Urinary bladder (tissue), 4 donors: ENCODE data around the gene FFAR3. TPM values are rescaled to one million over a fixed set of nuclear protein-coding genes. Genes with fewer than 3 reads are reported as not detected.
"Not testable (repeated sequence)": the region's sequence is repeated elsewhere in the genome, so short reads cannot be mapped to it uniquely, and the experiment has no call there.

Experiments used
- DNase-seq: peaks from one replicate; pipeline ENCODE4 v3.0.0-alpha.2; 2015; ENCODE audit errors: extremely low spot score
- H3K27ac ChIP-seq: one replicate; pipeline ENCODE4 v1.5.1; 2013; ENCODE audit warnings: low read depth, mild to moderate bottlenecking, moderate library complexity
- H3K36me3 ChIP-seq: one replicate; pipeline ENCODE4 v1.6.1; 2013; ENCODE audit warnings: mild to moderate bottlenecking, moderate library complexity; ENCODE audit not compliant: insufficient read depth
- H3K4me1 ChIP-seq: one replicate; pipeline ENCODE4 v1.6.1; 2013; ENCODE audit warnings: mild to moderate bottlenecking, moderate library complexity; ENCODE audit not compliant: insufficient read depth
- H3K4me3 ChIP-seq: one replicate; pipeline ENCODE4 v1.5.1; 2013; ENCODE audit warnings: low read depth, low read length
- WGBS: extraction: QIAGEN DNeasy Blood & Tissue Kit; methylation state at CpG from one replicate; pipeline ENCODE4 v1.1.7; 2013; 5-methylcytosine and 5-hydroxymethylcytosine counted together
- polyA plus RNA-seq: library from polyadenylated mRNA; stranded (reverse); fragments of 200-250 nt; gene quantifications from one replicate; pipeline ENCODE4 v1.2.3, GENCODE V29; 2013
- total RNA-seq: library from RNA; depleted of rRNA; stranded (reverse); fragments of >200 nt; gene quantifications from one replicate; pipeline ENCODE4 v1.2.3, GENCODE V29; 2014
- donor health status: healthy with polysubstance abuse.
- donor health status: healthy.

The FFAR3 gene
- total and polyA plus RNA-seq, 2 donors: 0.16 to 0.68 TPM

- no peak overlapping the region for H3K27ac ChIP-seq
- WGBS: 73% methylated on average over 4 of the region's 4 CpGs
- no peaks in the 10 kb centered on the region for H3K36me3 ChIP-seq
- no peaks in the 10 kb centered on the region for H3K4me1 ChIP-seq
- no peak overlapping the region for H3K4me3 ChIP-seq
- no peak for DNase-seq
Observed at GRCh38 chr19:35399231-35399630, 41.0 kb downstream of the FFAR3 start.

- Histone ChIP-seq H3K4me3 (no peak overlapping the region), H3K27ac (no peak overlapping the region), H3K36me3 (no peaks in the 10 kb centered on the region), H3K4me1 (no peaks in the 10 kb centered on the region)
- DNase-seq: no peak
- 82% methylated on average over 10 of the region's 10 CpGs for WGBS
Observed at GRCh38 chr19:35399948-35400772, 41.9 kb downstream of the FFAR3 start.

- no peak overlapping the region for H3K4me3 ChIP-seq
- no peak for DNase-seq
- no peaks in the 10 kb centered on the region for H3K36me3 ChIP-seq
- H3K27ac ChIP-seq: no peak overlapping the region
- WGBS: 93% methylated on average over 7 of the region's 7 CpGs
- H3K4me1 ChIP-seq: no peaks in the 10 kb centered on the region
Observed at GRCh38 chr19:35400773-35401100, 42.5 kb downstream of the FFAR3 start.

GRCh38 chr19:35401416-35401815 is 43.2 kb downstream of the FFAR3 start:
- DNase-seq, H3K27ac ChIP-seq, H3K4me3 ChIP-seq, H3K36me3 ChIP-seq, H3K4me1 ChIP-seq: not testable (repeated sequence)
- WGBS: 93% methylated on average over 9 of the region's 9 CpGs

GRCh38 chr19:35403116-35403760 is 45.0 kb downstream of the FFAR3 start:
- no peaks in the 10 kb centered on the region for H3K36me3 ChIP-seq
- no peak for DNase-seq
- no peak overlapping the region for H3K4me3 ChIP-seq
- 77% methylated on average over 8 of the region's 8 CpGs for WGBS
- no peaks in the 10 kb centered on the region for H3K4me1 ChIP-seq
- no peak overlapping the region for H3K27ac ChIP-seq

- DNase-seq: no peak
- 58% methylated on average over 11 of the region's 11 CpGs for WGBS
- Histone ChIP-seq H3K4me1 (no peaks in the 10 kb centered on the region), H3K27ac (no peak overlapping the region), H3K36me3 (no peaks in the 10 kb centered on the region), H3K4me3 (no peak overlapping the region)
Observed at GRCh38 chr19:35404879-35405622, 46.8 kb downstream of the FFAR3 start.

- WGBS: 79% methylated on average over 6 of the region's 6 CpGs
- no peaks in the 10 kb centered on the region for H3K4me1 ChIP-seq
- no peak for DNase-seq
- H3K27ac ChIP-seq: no peak overlapping the region
- no peaks in the 10 kb centered on the region for H3K36me3 ChIP-seq
- no peak overlapping the region for H3K4me3 ChIP-seq
Observed at GRCh38 chr19:35407619-35408018, 49.4 kb downstream of the FFAR3 start.

GRCh38 chr19:35408284-35409171 is 50.3 kb downstream of the FFAR3 start:
- 77% methylated on average over 13 of the region's 13 CpGs for WGBS
- Histone ChIP-seq H3K4me3 (no peak overlapping the region), H3K4me1 (no peaks in the 10 kb centered on the region), H3K36me3 (no peaks in the 10 kb centered on the region), H3K27ac (no peak overlapping the region)
- DNase-seq: no peak

- WGBS: 35% methylated on average over 5 of the region's 5 CpGs
- no peak for DNase-seq
- Histone ChIP-seq H3K4me3 (no peak overlapping the region), H3K36me3 (no peaks in the 10 kb centered on the region), H3K27ac (no peak overlapping the region), H3K4me1 (no peaks in the 10 kb centered on the region)
Observed at GRCh38 chr19:35409191-35409590, 50.9 kb downstream of the FFAR3 start.

Other genes with a start within 250 kb of the FFAR3 start
- gene FXYD3, start 242.6 kb upstream of the FFAR3 start, total RNA-seq: 62.3 TPM
- 170 TPM for gene FXYD3, start 242.6 kb upstream of the FFAR3 start, polyA plus RNA-seq
- gene LGI4, start 223.4 kb upstream of the FFAR3 start, total RNA-seq: 5.9 TPM
- 48.4 TPM for gene LGI4, start 223.4 kb upstream of the FFAR3 start, polyA plus RNA-seq
- 26.9 TPM for gene FXYD1, start 219.6 kb upstream of the FFAR3 start, total RNA-seq
- 121 TPM for gene FXYD1, start 219.6 kb upstream of the FFAR3 start, polyA plus RNA-seq
- 0.26 TPM for gene FXYD7, start 215.2 kb upstream of the FFAR3 start, total RNA-seq
- 0.57 TPM for gene FXYD7, start 215.2 kb upstream of the FFAR3 start, polyA plus RNA-seq
- 6.6 TPM for gene FXYD5, start 203.7 kb upstream of the FFAR3 start, total RNA-seq
- 105 TPM for gene FXYD5, start 203.7 kb upstream of the FFAR3 start, polyA plus RNA-seq
- gene FAM187B, start 129.7 kb upstream of the FFAR3 start, total RNA-seq: not detected
- gene FAM187B, start 129.7 kb upstream of the FFAR3 start, polyA plus RNA-seq: not detected
- gene LSR, start 109.5 kb upstream of the FFAR3 start, total RNA-seq: 4.2 TPM
- gene LSR, start 109.5 kb upstream of the FFAR3 start, polyA plus RNA-seq: 27.9 TPM
- 27.4 TPM for gene USF2, start 89.5 kb upstream of the FFAR3 start, total RNA-seq
- 142 TPM for gene USF2, start 89.5 kb upstream of the FFAR3 start, polyA plus RNA-seq
- gene HAMP, start 75.9 kb upstream of the FFAR3 start, total RNA-seq: not detected
- gene HAMP, start 75.9 kb upstream of the FFAR3 start, polyA plus RNA-seq: 0.19 TPM
- 6.1 TPM for gene MAG, start 66.3 kb upstream of the FFAR3 start, total RNA-seq
- gene MAG, start 66.3 kb upstream of the FFAR3 start, polyA plus RNA-seq: 0.20 TPM
- gene CD22, start 29.3 kb upstream of the FFAR3 start, total RNA-seq: 8.8 TPM
- 1.6 TPM for gene CD22, start 29.3 kb upstream of the FFAR3 start, polyA plus RNA-seq
- gene FFAR1, start 10.6 kb upstream of the FFAR3 start, total RNA-seq: not detected
- gene FFAR1, start 10.6 kb upstream of the FFAR3 start, polyA plus RNA-seq: not detected
- gene GPR42, start 12.6 kb downstream of the FFAR3 start, total RNA-seq: not detected
- gene GPR42, start 12.6 kb downstream of the FFAR3 start, polyA plus RNA-seq: 0.14 TPM
- gene FFAR2, start 89.8 kb downstream of the FFAR3 start, total RNA-seq: 0.69 TPM
- 0.05 TPM for gene FFAR2, start 89.8 kb downstream of the FFAR3 start, polyA plus RNA-seq
- gene KRTDAP, start 132.0 kb downstream of the FFAR3 start, total RNA-seq: not detected
- not detected for gene KRTDAP, start 132.0 kb downstream of the FFAR3 start, polyA plus RNA-seq
- gene DMKN, start 155.2 kb downstream of the FFAR3 start, total RNA-seq: 10.7 TPM
- 17.5 TPM for gene DMKN, start 155.2 kb downstream of the FFAR3 start, polyA plus RNA-seq
- gene SBSN, start 169.9 kb downstream of the FFAR3 start, total RNA-seq: not detected
- 0.15 TPM for gene SBSN, start 169.9 kb downstream of the FFAR3 start, polyA plus RNA-seq
- not detected for gene GAPDHS, start 175.0 kb downstream of the FFAR3 start, total RNA-seq
- gene GAPDHS, start 175.0 kb downstream of the FFAR3 start, polyA plus RNA-seq: not detected
- gene TMEM147, start 187.2 kb downstream of the FFAR3 start, total RNA-seq: 57.0 TPM
- 141 TPM for gene TMEM147, start 187.2 kb downstream of the FFAR3 start, polyA plus RNA-seq
- gene ATP4A, start 205.2 kb downstream of the FFAR3 start, total RNA-seq: not detected
- gene ATP4A, start 205.2 kb downstream of the FFAR3 start, polyA plus RNA-seq: not detected
- gene PMIS2, start 227.7 kb downstream of the FFAR3 start, total RNA-seq: not detected
- gene PMIS2, start 227.7 kb downstream of the FFAR3 start, polyA plus RNA-seq: not detected